Measurements from ENCODE around the gene CDK10. TPM values are rescaled to one million over a fixed set of nuclear protein-coding genes. Genes with fewer than 3 reads are reported as not detected.

The CDK10 gene
- total RNA-seq, 1 donor from 2014 or later = 132 TPM

DNA sequence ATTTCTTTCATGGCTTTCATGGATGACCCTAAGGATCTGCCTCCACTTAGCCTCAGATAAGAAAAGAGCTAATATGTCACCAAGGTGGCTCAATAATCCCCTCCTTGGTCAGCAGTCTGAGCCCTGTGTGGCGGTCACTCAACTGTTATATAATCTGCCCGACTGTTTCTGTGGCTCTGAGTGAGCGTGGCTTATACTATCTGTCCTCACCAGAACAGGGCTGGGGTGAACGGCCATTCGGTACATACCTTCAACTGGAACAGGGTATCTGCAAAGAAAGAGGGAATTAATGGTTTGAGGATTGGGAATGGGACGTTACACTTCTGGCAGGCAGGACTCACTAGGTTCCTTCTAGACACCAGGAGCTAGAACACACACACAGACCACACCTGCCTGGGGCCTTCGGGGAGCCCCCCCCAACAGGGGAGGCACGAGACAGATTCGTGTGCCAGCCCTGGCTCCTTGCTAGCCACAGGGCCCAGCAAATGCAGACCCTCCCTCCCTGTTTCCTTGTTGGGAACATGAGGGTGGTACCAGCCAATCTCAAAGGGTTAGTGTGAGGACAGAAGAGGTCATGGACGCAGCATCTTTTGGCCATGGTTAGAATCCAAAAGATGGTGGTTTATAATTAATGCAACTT, 32.7 kb upstream of the CDK10 start:
- DNase-seq (ENCODE audit: extremely low spot score, unreplicated experiment) = no peak
- H3K4me3 Mint-ChIP-seq = peak overlapping the region; percentile 57
- TF ChIP-seq, protein P1, sequence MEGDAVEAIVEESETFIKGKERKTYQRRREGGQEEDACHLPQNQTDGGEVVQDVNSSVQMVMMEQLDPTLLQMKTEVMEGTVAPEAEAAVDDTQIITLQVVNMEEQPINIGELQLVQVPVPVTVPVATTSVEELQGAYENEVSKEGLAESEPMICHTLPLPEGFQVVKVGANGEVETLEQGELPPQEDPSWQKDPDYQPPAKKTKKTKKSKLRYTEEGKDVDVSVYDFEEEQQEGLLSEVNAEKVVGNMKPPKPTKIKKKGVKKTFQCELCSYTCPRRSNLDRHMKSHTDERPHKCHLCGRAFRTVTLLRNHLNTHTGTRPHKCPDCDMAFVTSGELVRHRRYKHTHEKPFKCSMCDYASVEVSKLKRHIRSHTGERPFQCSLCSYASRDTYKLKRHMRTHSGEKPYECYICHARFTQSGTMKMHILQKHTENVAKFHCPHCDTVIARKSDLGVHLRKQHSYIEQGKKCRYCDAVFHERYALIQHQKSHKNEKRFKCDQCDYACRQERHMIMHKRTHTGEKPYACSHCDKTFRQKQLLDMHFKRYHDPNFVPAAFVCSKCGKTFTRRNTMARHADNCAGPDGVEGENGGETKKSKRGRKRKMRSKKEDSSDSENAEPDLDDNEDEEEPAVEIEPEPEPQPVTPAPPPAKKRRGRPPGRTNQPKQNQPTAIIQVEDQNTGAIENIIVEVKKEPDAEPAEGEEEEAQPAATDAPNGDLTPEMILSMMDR (conservative IDR thresholded peaks at IDR 0.05) = no peak
- H3K9me3 Mint-ChIP-seq = no peaks in the 10 kb centered on the region
- peak overlapping the region; percentile 50 for H3K27ac Mint-ChIP-seq
- H3K27me3 Mint-ChIP-seq = no peaks in the 10 kb centered on the region
- peaks cover 10% of the 10 kb centered on the region for H3K4me1 Mint-ChIP-seq (ENCODE audit: unreplicated experiment)
- peaks cover 4% of the 10 kb centered on the region for H3K36me3 Mint-ChIP-seq

DNA sequence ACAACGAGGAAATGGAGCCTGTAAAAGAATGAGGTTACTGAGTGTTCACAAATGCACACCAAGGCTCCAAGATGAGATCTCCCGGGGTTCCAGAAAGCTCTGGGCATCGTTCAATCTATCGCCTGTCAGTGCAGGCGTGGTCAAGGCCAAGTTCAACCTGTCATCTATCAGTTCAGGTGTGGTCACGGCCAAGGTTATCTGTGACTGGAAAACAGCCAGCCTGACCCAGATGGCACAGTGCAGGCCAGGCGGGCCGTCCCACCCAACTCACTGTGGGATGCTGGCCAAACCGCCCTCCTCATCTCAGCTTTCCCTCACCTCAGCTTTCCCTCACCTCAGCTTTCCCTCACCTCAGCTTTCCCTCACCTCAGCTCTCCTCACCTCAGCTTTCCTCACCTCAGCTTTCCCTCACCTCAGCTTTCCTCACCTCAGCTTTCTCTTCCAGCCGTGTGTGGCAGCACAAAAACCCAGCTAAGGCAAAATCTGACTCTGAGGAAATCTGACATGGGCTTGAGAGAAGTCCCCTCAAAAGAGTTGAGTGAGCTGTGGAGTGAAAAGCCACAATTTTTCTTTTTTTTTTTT, 31.3 kb upstream of the CDK10 start:
- H3K36me3 Mint-ChIP-seq = peaks cover 5% of the 10 kb centered on the region
- no peak for DNase-seq (ENCODE audit: extremely low spot score, unreplicated experiment)
- no peak overlapping the region for H3K27ac Mint-ChIP-seq
- peaks cover 12% of the 10 kb centered on the region for H3K4me1 Mint-ChIP-seq (ENCODE audit: unreplicated experiment)
- peak overlapping the region; percentile 92 for H3K4me3 Mint-ChIP-seq
- no peaks in the 10 kb centered on the region for H3K9me3 Mint-ChIP-seq
- TF ChIP-seq, protein P1 (conservative IDR thresholded peaks at IDR 0.05) = no peak
- H3K27me3 Mint-ChIP-seq = no peaks in the 10 kb centered on the region

DNA sequence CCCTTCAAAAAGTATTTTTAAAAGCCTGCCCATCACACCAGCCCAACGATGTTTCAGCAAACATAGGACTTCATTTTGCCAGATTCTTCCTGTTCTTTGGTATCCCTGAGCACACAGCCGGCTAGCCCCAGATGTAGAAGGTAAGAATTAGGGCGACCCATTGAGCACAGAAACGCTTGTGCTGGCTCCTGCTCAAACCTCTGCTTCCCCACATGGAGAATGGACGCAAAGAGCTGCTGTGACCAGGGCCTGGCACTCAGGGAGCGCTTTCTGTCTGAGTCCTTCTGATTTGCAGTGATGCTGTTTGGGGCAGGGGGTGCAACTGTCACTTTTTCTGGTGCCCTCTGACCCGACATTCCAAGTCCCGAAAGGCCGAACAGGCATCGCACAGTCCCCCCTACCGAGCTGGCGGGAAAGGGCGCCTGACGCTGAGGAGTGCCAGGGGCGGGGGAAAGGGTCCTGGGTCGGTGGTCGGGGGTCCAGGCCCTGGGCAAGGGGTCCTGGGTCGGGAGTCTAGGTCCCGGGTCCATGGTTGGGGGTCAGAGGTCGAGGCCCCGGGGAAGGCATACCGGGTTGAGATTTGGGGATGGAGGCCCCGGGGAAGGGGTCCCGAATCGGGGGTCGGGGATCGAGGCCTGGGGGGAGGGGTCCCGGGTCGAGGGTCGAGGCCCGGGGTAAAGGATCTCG, 29.9 kb upstream of the CDK10 start:
- Mint-ChIP-seq H3K4me3 (peak overlapping the region; percentile 92), H3K36me3 (peaks cover 20% of the 10 kb centered on the region), H3K4me1 (ENCODE audit: unreplicated experiment) (peaks cover 12% of the 10 kb centered on the region), H3K27ac (peak overlapping the region; percentile 62), H3K27me3 (no peaks in the 10 kb centered on the region), H3K9me3 (no peaks in the 10 kb centered on the region)
- TF ChIP-seq, protein P1 (conservative IDR thresholded peaks at IDR 0.05) = no peak
- no peak for DNase-seq (ENCODE audit: extremely low spot score, unreplicated experiment)

DNA sequence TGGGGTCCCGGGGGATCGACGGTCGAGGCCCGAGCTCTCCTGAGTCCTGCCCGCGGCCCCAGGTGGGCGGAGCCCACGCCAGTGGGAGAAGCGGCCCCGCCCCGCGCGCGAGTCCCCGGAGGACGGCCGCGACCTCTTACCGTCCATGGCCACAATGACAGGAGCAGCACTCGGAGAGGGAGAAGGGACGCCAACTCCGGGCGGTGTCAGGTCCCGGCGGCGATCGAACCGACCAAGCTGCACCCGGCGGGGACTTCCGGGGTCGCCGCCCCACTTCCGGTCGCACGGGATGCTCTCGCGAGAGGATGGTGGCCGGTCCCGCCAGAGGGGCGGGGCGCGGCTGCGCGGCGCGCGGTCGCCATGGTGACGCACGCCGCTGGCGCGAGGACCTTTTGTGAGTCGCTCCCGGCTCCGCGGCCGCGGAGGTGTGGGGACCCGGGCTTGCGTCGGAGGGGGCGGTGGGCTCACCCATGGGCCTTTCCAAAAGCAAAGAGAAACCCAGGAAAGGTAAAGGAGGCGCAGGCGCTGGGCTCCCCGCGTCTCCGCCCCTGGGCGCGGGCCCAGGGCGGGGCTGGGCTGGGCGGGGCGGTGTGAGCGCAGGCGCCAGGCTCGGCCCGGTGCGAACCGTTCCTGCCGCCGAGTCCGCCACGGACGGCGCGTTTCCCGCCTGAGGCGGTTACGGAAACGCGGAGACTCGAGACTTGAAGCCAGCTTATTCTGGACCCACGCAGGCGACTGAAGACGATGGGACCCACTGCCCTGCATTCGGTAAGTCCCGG, 28.9 kb upstream of the CDK10 start, which contains the start of the genes CHMP1A and SPATA33:
CHMP1A (minus strand) TSS at position 267 of the 779 bp plus-strand sequence; CDS start at position 147, 120 bp downstream.
SPATA33 (plus strand) TSS at position 395 of the 779 bp plus-strand sequence; CDS start at position 471, 76 bp downstream.
- Mint-ChIP-seq H3K27me3 (no peaks in the 10 kb centered on the region), H3K4me1 (ENCODE audit: unreplicated experiment) (peaks cover 12% of the 10 kb centered on the region), H3K27ac (peak within 1 kb of the TSS; percentile 82), H3K36me3 (peaks cover 22% of the 10 kb centered on the region), H3K9me3 (no peaks in the 10 kb centered on the region), H3K4me3 (peak within 1 kb of the TSS; percentile 92)
- peak; percentile 96 for DNase-seq (ENCODE audit: extremely low spot score, unreplicated experiment)
- TF ChIP-seq, protein P1 (conservative IDR thresholded peaks at IDR 0.05) = no peak

DNA sequence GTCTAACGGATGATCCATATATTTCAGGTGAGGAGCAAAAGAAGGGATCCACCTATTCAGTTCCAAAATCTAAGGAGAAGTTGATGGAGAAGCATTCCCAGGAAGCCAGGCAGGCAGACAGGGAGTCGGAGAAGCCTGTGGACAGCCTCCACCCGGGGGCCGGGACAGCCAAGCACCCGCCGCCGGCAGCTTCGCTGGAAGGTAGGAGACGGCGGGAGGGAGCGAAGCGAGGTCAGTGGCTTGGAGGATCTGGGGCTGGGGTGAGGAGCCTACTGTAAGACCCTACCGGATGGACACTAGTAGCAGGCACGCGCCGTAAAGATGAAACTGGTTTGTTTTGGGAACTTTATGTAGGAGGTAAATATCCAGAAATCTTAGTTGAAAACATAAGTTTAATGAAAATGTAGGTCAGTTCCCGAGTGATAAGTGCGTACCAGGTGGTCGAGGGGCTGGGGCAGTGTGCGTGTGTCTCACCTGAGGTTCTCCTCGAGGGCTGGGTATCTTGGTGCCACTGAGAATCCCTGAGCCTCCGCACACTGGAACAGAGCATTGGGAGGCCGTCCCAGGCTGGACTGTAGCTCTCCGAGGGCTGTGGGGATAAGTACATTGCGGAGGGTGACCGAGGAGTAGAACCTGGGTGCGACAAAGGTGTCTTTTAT, 28.1 kb upstream of the CDK10 start:
- Mint-ChIP-seq H3K27ac (peak overlapping the region; percentile 82), H3K27me3 (no peaks in the 10 kb centered on the region), H3K4me1 (ENCODE audit: unreplicated experiment) (peaks cover 12% of the 10 kb centered on the region), H3K9me3 (no peaks in the 10 kb centered on the region), H3K36me3 (peaks cover 24% of the 10 kb centered on the region), H3K4me3 (peak overlapping the region; percentile 92)
- DNase-seq (ENCODE audit: extremely low spot score, unreplicated experiment) = no peak
- TF ChIP-seq, protein P1 (conservative IDR thresholded peaks at IDR 0.05) = no peak
